ENCODE measurements around the gene ETV7.
"Not testable (repeated sequence)": the region's sequence is repeated elsewhere in the genome, so short reads cannot be mapped to it uniquely, and the experiment has no call there.

ETV7 gene

DNA sequence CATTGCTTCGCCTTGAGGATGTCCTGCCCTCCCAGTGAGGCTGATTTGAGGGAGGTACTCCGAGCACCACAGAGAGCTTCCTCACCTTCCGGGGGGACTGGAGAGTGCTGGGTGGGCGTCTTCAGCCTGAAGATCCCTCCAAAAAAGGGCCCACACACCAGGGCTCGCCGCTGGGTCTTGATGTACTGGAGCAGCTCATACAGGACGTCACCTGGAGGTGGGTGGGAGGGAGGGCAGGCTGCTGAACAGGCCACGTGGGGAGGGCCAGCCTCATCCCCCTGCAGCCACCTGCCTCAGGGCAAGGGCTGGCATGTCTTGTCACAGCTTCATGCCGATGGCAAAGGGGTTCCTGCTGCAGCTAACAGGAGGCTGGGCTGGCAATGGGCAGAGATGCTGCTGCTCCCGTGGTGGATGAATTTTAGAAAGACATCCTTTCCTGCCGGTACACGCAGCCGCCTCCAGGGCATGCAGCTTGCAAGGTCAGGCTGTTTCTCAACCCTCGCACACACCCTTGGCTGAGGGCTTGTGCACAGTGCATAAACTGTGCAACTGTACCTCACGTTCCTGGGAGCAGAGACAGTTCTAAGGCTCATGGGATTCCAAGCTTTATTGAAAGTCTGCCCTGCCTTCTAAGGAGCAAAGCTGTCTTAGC lies 14.0 kb downstream of the ETV7 start:
- Histone ChIP-seq H3K27me3 (ENCODE audit: low read depth, low read length) (no peaks in the 10 kb centered on the region), H3K36me3 (ENCODE audit: control insufficient read depth in 1 of 2, insufficient read depth in 2 of 2, low read length in 2 of 2) (no peaks in the 10 kb centered on the region), H3K4me1 (ENCODE audit: control insufficient read depth in 1 of 2, insufficient read depth in 2 of 2, low read length in 2 of 2) (no peaks in the 10 kb centered on the region), H3K4me3 (ENCODE audit: low read depth in 1 of 2, low read length in 2 of 2) (no peak overlapping the region), H3K27ac (ENCODE audit: low read length) (no peak overlapping the region), H3K9me3 (ENCODE audit: control insufficient read depth in 1 of 2, low read length in 2 of 2) (no peaks in the 10 kb centered on the region)

DNA sequence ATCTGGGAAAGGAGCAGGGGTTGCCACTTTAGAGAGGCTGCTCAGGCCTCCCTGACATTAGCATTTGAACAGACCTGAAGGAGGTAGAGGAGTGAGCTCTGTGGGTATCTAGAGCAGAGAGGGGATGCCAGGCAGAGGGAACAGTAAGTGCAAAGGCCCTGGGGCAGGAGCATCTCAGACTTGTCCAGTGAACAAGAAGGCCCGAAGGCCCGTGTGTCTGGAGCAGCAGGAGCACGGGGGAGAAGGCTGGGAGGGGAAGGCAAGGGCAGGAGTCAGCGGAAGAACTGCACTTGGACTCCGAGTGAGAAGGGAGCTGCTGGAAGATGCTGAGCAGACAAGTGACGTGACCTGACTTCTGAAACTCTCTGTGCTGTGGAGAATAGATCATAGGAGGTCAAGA lies 15.4 kb downstream of the ETV7 start:
- H3K4me3 ChIP-seq (ENCODE audit: low read depth in 1 of 2, low read length in 2 of 2): no peak overlapping the region
- no peaks in the 10 kb centered on the region for H3K4me1 ChIP-seq (ENCODE audit: control insufficient read depth in 1 of 2, insufficient read depth in 2 of 2, low read length in 2 of 2)
- no peak overlapping the region for H3K27ac ChIP-seq (ENCODE audit: low read length)
- no peaks in the 10 kb centered on the region for H3K27me3 ChIP-seq (ENCODE audit: low read depth, low read length)
- H3K9me3 ChIP-seq (ENCODE audit: control insufficient read depth in 1 of 2, low read length in 2 of 2): no peaks in the 10 kb centered on the region
- no peaks in the 10 kb centered on the region for H3K36me3 ChIP-seq (ENCODE audit: control insufficient read depth in 1 of 2, insufficient read depth in 2 of 2, low read length in 2 of 2)

DNA sequence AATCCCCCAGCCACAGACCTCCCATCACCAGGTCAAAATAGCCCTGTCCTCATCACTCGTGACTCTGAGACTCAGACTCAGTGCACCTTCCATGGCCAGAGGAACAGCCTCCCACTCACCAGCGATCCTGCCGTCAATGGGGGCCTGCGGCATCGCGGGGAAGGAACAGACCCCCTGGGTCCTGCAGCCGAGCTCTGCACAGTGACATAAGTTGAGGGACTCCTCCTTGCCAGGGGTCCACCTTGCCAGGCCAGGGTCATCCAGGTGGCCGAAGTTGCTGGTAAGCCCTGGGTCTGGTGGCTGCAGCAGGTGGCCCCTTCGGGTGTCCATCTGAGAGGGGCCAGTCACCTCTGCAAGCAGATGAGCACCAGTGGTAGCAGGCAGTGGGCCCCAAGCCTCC lies 16.3 kb downstream of the ETV7 start:
- H3K36me3 ChIP-seq (ENCODE audit: control insufficient read depth in 1 of 2, insufficient read depth in 2 of 2, low read length in 2 of 2): no peaks in the 10 kb centered on the region
- H3K9me3 ChIP-seq (ENCODE audit: control insufficient read depth in 1 of 2, low read length in 2 of 2): no peaks in the 10 kb centered on the region
- no peaks in the 10 kb centered on the region for H3K4me1 ChIP-seq (ENCODE audit: control insufficient read depth in 1 of 2, insufficient read depth in 2 of 2, low read length in 2 of 2)
- H3K4me3 ChIP-seq (ENCODE audit: low read depth in 1 of 2, low read length in 2 of 2): no peak overlapping the region
- H3K27me3 ChIP-seq (ENCODE audit: low read depth, low read length): no peaks in the 10 kb centered on the region
- no peak overlapping the region for H3K27ac ChIP-seq (ENCODE audit: low read length)

DNA sequence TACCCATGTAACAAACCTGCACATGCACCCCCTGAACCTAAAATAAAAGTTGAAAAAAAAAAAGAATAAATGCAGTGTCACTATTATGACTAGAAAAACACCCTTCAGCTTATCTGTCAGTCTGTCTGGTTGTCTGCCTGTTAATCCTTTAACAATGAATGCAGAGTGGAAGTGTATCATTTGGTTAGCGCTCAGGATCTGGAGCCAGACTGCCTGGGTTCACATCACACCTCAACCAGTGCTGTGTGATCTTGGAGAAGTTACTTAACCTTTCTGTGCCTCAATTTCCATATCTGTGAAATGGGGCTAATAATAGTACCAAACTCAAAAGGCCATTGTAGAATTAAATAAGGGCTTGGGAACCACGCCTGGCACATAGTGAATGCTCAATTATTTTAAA lies 16.8 kb downstream of the ETV7 start:
- Histone ChIP-seq H3K4me1 (ENCODE audit: control insufficient read depth in 1 of 2, insufficient read depth in 2 of 2, low read length in 2 of 2) (no peaks in the 10 kb centered on the region), H3K4me3 (ENCODE audit: low read depth in 1 of 2, low read length in 2 of 2) (no peak overlapping the region), H3K9me3 (ENCODE audit: control insufficient read depth in 1 of 2, low read length in 2 of 2) (no peaks in the 10 kb centered on the region), H3K27me3 (ENCODE audit: low read depth, low read length) (no peaks in the 10 kb centered on the region), H3K27ac (ENCODE audit: low read length) (no peak overlapping the region), H3K36me3 (ENCODE audit: control insufficient read depth in 1 of 2, insufficient read depth in 2 of 2, low read length in 2 of 2) (no peaks in the 10 kb centered on the region)

DNA sequence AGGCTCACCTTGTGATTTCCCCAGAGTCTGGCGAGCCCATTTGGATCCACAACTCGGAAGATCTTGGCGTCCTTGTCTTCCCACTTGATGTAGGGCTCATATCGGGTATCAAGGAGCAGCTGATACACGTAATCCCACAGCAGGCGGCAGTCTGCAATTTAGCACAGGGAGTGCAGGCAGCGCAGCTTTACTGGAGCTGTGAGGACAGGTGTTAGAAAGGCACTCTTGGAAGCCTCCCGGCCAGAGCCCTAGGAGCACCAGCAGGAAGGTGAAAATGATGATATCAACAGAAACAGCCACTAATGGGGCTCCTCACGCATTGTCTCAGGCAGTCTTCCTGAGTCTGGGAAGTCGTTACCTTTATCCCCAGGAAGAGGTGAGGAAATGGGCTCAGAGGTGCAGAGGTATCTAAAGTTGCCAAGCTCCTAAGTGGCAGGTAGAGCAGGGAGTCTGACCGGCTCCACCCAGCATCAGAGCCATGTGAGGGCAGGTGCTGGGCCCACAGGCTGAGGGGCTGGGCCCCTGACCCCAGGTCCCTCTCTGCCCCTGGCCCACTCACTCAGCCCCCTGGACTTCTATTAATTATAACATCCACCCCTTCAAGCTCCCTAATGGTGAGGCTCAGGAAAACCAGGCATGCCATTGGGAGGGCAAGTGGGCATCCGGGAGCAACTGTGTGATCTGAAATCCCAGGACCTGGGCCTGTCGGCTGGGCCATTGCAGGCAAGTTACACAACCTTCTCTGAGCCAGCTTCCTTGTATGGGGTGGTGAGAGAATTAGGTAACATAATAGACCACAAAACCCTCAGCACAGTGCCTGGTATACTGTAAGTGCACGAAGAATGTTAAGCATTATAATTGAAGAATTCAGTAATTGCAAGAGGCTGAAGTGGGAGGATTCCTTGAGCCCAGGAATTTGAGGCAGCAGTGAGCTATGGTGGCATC lies 18.3 kb downstream of the ETV7 start:
- H3K27ac ChIP-seq (ENCODE audit: low read length): no peak overlapping the region
- H3K4me1 ChIP-seq (ENCODE audit: control insufficient read depth in 1 of 2, insufficient read depth in 2 of 2, low read length in 2 of 2): no peaks in the 10 kb centered on the region
- no peaks in the 10 kb centered on the region for H3K36me3 ChIP-seq (ENCODE audit: control insufficient read depth in 1 of 2, insufficient read depth in 2 of 2, low read length in 2 of 2)
- no peaks in the 10 kb centered on the region for H3K27me3 ChIP-seq (ENCODE audit: low read depth, low read length)
- H3K4me3 ChIP-seq (ENCODE audit: low read depth in 1 of 2, low read length in 2 of 2): no peak overlapping the region
- no peaks in the 10 kb centered on the region for H3K9me3 ChIP-seq (ENCODE audit: control insufficient read depth in 1 of 2, low read length in 2 of 2)

DNA sequence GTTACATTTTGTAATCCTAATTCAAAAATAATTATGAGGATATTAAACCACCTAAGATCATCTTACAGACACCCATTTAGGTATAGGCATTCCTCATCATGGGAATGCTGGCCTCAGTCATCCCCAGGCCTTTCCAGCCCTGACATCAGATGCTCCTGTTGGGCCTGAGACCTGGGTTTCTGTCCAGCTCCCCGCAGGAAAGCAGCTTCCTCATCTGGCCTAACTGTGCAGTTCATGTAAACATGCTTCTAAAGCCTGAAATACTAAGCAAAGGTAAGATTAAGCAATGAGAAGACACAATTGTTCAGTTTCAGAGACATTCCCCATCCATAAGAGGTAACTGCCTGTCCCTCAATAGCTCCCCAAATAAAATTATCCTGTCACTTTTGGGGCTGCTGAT lies 19.0 kb downstream of the ETV7 start:
- no peaks in the 10 kb centered on the region for H3K36me3 ChIP-seq (ENCODE audit: control insufficient read depth in 1 of 2, insufficient read depth in 2 of 2, low read length in 2 of 2)
- no peaks in the 10 kb centered on the region for H3K9me3 ChIP-seq (ENCODE audit: control insufficient read depth in 1 of 2, low read length in 2 of 2)
- H3K27ac ChIP-seq (ENCODE audit: low read length): no peak overlapping the region
- no peak overlapping the region for H3K4me3 ChIP-seq (ENCODE audit: low read depth in 1 of 2, low read length in 2 of 2)
- H3K27me3 ChIP-seq (ENCODE audit: low read depth, low read length): no peaks in the 10 kb centered on the region
- no peaks in the 10 kb centered on the region for H3K4me1 ChIP-seq (ENCODE audit: control insufficient read depth in 1 of 2, insufficient read depth in 2 of 2, low read length in 2 of 2)

DNA sequence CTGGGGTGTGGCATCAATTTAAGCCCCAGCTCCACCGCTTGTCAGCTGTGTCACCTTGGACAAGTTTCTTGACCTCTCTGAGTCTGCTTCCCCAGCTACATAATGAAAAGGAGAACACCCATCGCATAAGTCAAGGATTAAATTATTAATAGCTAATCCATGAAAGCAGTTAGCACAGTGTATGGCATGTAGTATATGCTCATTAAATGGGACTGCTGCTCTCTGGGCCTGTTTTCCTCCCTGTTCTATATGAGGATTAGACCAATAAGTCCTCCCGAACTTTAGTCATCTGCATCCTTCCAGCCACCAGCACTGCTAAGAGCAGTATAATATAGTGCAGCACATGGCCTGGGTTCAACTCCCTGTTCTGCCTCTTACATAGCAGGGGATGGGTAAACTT lies 19.7 kb downstream of the ETV7 start:
- Histone ChIP-seq H3K27ac (ENCODE audit: low read length) (no peak overlapping the region), H3K27me3 (ENCODE audit: low read depth, low read length) (no peaks in the 10 kb centered on the region), H3K4me1 (ENCODE audit: control insufficient read depth in 1 of 2, insufficient read depth in 2 of 2, low read length in 2 of 2) (no peaks in the 10 kb centered on the region), H3K36me3 (ENCODE audit: control insufficient read depth in 1 of 2, insufficient read depth in 2 of 2, low read length in 2 of 2) (no peaks in the 10 kb centered on the region), H3K4me3 (ENCODE audit: low read depth in 1 of 2, low read length in 2 of 2) (no peak overlapping the region), H3K9me3 (ENCODE audit: control insufficient read depth in 1 of 2, low read length in 2 of 2) (no peaks in the 10 kb centered on the region)

DNA sequence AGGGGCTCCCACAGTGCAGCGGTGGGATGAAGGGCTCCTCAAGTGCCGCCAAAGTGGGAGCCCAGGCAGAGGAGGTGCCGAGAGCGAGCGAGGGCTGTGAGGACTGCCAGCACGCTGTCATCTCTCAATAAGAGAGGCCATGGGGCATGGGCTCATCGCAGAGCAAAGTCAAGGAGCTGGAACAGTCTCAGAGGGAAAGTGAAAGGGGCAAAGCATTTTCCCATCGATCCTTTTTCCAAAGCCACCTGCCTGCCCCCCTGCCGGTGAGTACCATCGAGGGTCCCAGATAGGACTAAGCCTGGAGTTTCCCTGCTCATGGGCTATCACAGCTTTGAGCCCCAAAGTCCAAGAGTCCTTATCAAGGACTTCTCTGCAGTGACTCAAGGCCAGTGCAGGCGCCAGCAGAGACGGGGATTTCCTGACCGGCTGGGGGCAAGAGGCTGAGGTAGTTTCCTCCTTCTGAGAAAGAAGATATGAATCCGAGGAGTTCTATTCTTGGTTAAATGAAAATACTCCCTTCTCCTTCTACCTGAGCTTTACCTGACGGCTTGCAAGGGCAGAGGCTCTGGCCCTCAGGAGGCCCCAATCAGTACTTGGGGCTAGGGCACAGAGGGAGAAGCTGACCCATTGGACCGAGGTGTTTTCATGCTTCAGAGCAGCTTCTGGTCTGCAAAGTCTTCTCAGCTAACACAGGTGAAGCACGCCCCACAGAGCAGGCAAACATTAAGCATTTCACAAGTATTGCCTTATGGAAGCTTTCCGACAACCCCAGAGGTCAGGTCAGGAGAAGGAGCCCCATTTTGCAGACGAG lies 22.6 kb downstream of the ETV7 start:
- H3K27me3 ChIP-seq (ENCODE audit: low read depth, low read length): no peaks in the 10 kb centered on the region
- H3K4me3 ChIP-seq (ENCODE audit: low read depth in 1 of 2, low read length in 2 of 2): no peak overlapping the region
- H3K9me3 ChIP-seq (ENCODE audit: control insufficient read depth in 1 of 2, low read length in 2 of 2): no peaks in the 10 kb centered on the region
- H3K36me3 ChIP-seq (ENCODE audit: control insufficient read depth in 1 of 2, insufficient read depth in 2 of 2, low read length in 2 of 2): no peaks in the 10 kb centered on the region
- H3K4me1 ChIP-seq (ENCODE audit: control insufficient read depth in 1 of 2, insufficient read depth in 2 of 2, low read length in 2 of 2): peaks cover 0 to 7% of the 10 kb centered on the region in 2 donors
- no peak overlapping the region for H3K27ac ChIP-seq (ENCODE audit: low read length)

DNA sequence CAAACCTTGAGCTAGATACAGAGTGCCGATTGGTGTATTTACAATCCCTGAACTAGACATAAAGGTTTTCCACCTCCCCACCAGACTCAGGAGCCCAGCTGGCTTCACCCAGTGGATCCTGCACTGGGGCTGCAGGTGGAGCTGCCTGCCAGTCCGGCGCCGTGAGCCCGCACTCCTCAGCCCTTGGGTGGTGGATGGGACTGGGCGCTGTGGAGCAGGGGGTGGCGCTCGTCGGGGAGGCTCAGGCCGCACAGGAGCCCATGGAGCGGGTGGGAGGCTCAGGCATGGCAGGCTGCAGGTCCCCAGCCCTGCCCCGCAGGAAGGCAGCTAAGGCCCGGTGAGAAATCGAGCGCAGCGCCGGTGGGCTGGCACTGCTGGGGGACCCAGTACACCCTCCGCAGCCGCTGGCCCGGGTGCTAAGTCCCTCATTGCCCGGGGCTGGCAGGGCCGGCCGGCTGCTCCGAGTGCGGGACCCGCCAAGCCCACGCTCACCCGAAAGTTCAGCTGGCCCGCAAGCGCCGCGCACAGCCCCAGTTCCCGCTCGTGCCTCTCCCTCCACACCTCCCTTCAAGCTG lies 23.3 kb downstream of the ETV7 start:
- H3K36me3 ChIP-seq (ENCODE audit: control insufficient read depth in 1 of 2, insufficient read depth in 2 of 2, low read length in 2 of 2); H3K27me3 ChIP-seq (ENCODE audit: low read depth, low read length); H3K4me1 ChIP-seq (ENCODE audit: control insufficient read depth in 1 of 2, insufficient read depth in 2 of 2, low read length in 2 of 2); H3K4me3 ChIP-seq (ENCODE audit: low read depth in 1 of 2, low read length in 2 of 2); H3K27ac ChIP-seq (ENCODE audit: low read length); H3K9me3 ChIP-seq (ENCODE audit: control insufficient read depth in 1 of 2, low read length in 2 of 2): not testable (repeated sequence)

DNA sequence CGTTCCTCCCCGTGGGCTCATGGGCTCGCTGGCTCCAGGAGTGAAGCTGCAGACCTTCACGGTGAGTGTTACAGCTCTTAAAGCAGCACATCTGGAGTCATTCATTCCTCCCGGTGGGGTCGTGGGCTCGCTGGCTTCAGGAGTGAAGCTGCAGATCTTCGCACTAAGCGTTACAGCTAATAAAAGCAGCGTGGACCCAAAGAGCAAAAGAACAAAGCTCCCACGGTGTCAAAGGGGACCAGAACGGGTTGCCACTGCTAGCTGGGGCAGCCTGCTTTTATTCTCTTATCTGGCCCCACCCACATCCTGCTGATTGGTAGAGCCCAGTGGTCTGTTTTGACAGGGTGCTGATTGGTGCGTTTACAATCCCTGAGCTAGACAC lies 24.1 kb downstream of the ETV7 start:
- H3K36me3 ChIP-seq (ENCODE audit: control insufficient read depth in 1 of 2, insufficient read depth in 2 of 2, low read length in 2 of 2); H3K27me3 ChIP-seq (ENCODE audit: low read depth, low read length); H3K9me3 ChIP-seq (ENCODE audit: control insufficient read depth in 1 of 2, low read length in 2 of 2); H3K4me3 ChIP-seq (ENCODE audit: low read depth in 1 of 2, low read length in 2 of 2); H3K27ac ChIP-seq (ENCODE audit: low read length); H3K4me1 ChIP-seq (ENCODE audit: control insufficient read depth in 1 of 2, insufficient read depth in 2 of 2, low read length in 2 of 2): not testable (repeated sequence)

Data from muscle layer of duodenum (tissue), 2 donors.